DMS 273 (cell line): ENCODE measurements around the gene TEX28.
"Not testable (repeated sequence)": the region's sequence is repeated elsewhere in the genome, so short reads cannot be mapped to it uniquely, and the experiment has no call there.

Experiments
- DNase-seq: peaks from one replicate; lab custom pipeline; 2025; ENCODE audit not compliant: unreplicated experiment; lab: John Stamatoyannopoulos, UW

Gene TEX28

GRCh38 chrX:154247377-154248045, 47.4 kb downstream of the TEX28 start:
- DNase-seq: not testable (repeated sequence)

GRCh38 chrX:154239982-154240503, 54.9 kb downstream of the TEX28 start:
- DNase-seq: not testable (repeated sequence)

GRCh38 chrX:154238939-154239559, 55.9 kb downstream of the TEX28 start:
- not testable (repeated sequence) for DNase-seq

DNA sequence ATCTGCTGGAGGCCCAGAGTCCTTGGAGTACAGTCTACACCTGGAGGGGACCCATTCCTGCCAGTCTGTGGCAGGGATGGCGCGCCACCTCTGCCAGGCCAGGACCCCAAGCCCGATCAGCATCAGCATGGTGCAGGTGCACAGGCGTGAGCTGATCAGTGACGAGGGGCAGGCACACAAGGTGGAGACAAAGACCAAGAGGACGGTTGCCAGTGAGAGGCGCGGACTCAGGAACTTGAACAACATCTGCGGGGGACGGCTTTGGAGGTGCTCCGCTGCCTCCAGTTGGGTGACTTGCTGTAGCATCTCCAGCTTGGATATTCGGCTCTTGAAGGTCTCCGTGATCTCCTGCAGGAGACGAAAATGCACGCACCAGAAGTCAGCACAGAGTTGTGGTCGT, 61.3 kb downstream of the TEX28 start:
- not testable (repeated sequence) for DNase-seq

DNA sequence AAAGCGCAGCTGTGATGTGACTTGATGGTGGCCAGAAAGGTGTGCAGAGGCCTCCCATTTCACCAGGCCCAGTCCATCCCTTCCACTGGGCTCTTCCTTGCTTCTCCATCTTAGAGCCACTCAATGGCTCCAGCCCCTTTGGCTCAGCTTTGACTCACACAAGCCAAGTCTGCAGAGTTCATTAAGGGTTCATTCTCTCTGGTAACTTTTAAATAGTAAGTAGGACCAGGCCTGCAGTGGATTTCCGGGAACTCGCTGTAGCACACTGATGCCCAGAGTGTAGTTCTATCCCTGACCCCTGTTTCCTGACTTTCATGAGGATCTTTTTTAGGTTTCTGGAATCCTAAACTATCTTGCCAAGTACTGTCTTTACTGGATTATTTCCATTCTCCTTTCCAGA, 63.5 kb downstream of the TEX28 start:
- not testable (repeated sequence) for DNase-seq

DNA sequence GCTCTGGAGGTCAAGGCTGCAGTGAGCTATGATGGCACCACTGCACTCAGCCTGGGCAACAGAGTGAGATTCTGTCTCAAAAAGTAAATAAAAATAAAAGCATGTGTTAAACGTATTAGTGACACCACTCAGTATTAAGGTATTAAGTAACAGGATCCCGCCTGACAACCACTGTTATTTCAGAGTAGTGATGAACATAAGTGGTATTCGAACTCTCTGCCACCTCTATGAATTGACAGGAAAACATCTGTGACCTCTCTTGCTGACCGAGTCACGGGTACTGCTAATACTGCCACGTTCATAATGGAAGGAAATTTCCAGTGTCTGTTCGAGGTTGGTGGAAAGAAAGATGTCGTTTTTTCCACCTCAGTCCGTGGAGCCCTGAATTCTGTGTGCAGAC, 68.2 kb downstream of the TEX28 start:
- not testable (repeated sequence) for DNase-seq

- DNase-seq: not testable (repeated sequence)
Measured at GRCh38 chrX:154225292-154225691, 69.6 kb downstream of the TEX28 start.
